C4-2B (cell line): ENCODE measurements around the gene TYW1.
"Not testable (repeated sequence)": the region's sequence is repeated elsewhere in the genome, so short reads cannot be mapped to it uniquely, and the experiment has no call there.

Experiments
- H3K27ac ChIP-seq: fragments of 450-650 bp; 2 replicates; pipeline ENCODE4 v1.5.1; 2017
- CTCF ChIP-seq: fragments of 450-650 bp; conservative IDR thresholded peaks from 2 replicates; pipeline ENCODE4 v1.5.1; 2017; ENCODE audit warnings: mild to moderate bottlenecking
- ZFX ChIP-seq: fragments of 450-650 bp; IDR thresholded peaks from 2 replicates; pipeline ENCODE4 v1.6.1; 2017

The TYW1 gene

GRCh38 chr7:66958538-66959350 is 37.9 kb upstream of the TYW1 start:
- no peak for TF ChIP-seq CTCF
- no peak overlapping the region for H3K27ac ChIP-seq

GRCh38 chr7:66960192-66960591 is 36.4 kb upstream of the TYW1 start:
- no peak overlapping the region for H3K27ac ChIP-seq
- TF ChIP-seq CTCF = no peak
- no peak for TF ChIP-seq ZFX

- no peak for TF ChIP-seq ZFX
- TF ChIP-seq CTCF = no peak
- no peak overlapping the region for H3K27ac ChIP-seq
Observed at GRCh38 chr7:66961096-66961495, 35.5 kb upstream of the TYW1 start.

GRCh38 chr7:66964411-66964810 is 32.2 kb upstream of the TYW1 start:
- TF ChIP-seq ZFX (no peak), CTCF (no peak)

GRCh38 chr7:66967029-66967428 is 29.6 kb upstream of the TYW1 start:
- TF ChIP-seq CTCF = no peak
- no peak for TF ChIP-seq ZFX
- H3K27ac ChIP-seq = no peak overlapping the region

More at GRCh38 chr7:66964411-66964810, 32.2 kb upstream of the TYW1 start:
- H3K27ac ChIP-seq = no peak overlapping the region

GRCh38 chr7:66969001-66969400 is 27.6 kb upstream of the TYW1 start:
- H3K27ac ChIP-seq = not testable (repeated sequence)

- no peak overlapping the region for H3K27ac ChIP-seq
- no peak for TF ChIP-seq CTCF
Observed at GRCh38 chr7:66970310-66970709, 26.3 kb upstream of the TYW1 start.

- TF ChIP-seq CTCF (no peak), ZFX (no peak)
- H3K27ac ChIP-seq = no peak overlapping the region
Observed at GRCh38 chr7:66974986-66975590, 21.5 kb upstream of the TYW1 start.

GRCh38 chr7:66978312-66978711 is 18.3 kb upstream of the TYW1 start:
- H3K27ac ChIP-seq = not testable (repeated sequence)

GRCh38 chr7:66979013-66979412 is 17.6 kb upstream of the TYW1 start:
- not testable (repeated sequence) for H3K27ac ChIP-seq

GRCh38 chr7:66980336-66980735 is 16.3 kb upstream of the TYW1 start:
- not testable (repeated sequence) for H3K27ac ChIP-seq

GRCh38 chr7:66989552-66989951 is 7.1 kb upstream of the TYW1 start:
- H3K27ac ChIP-seq = not testable (repeated sequence)
